Ovary (tissue), 9 donors: Measurements from ENCODE around the gene SGSH. TPM values are rescaled to one million over a fixed set of nuclear protein-coding genes. Genes with fewer than 3 reads are reported as not detected.
A peak's percentile ranks its signal among the peaks of the same experiment; 100 is the strongest.

Experiments used
- DNase-seq, 5 donors: peaks; one replicate each; pipeline ENCODE4 v3.0.0-alpha.2; 2019 to 2020
- H3K27ac ChIP-seq, 2 donors: fragments of 200-600 bp; one replicate each; pipeline versions ENCODE4 v1.5.1 to v1.8.0; 2019 to 2022
- H3K27me3 ChIP-seq: fragments of 200-600 bp; one replicate; pipeline ENCODE4 v1.8.0; 2022
- H3K36me3 ChIP-seq: fragments of 200-600 bp; sonication (generic); one replicate; pipeline ENCODE4 v1.5.1; 2019
- H3K4me1 ChIP-seq: one replicate; pipeline ENCODE4 v1.8.1; 2013; ENCODE audit warnings: mild to moderate bottlenecking, moderate library complexity; ENCODE audit not compliant: insufficient read depth
- H3K4me3 ChIP-seq: fragments of 200-600 bp; sonication (generic); one replicate; pipeline ENCODE4 v1.5.1; 2017
- H3K9me3 ChIP-seq, 2 donors: fragments of 200-600 bp in 1 of 2; sonication (generic) in 1 of 2; one replicate each; pipeline versions ENCODE4 v1.5.1 to v1.8.1; 2013 to 2019; ENCODE audit warnings: mild to moderate bottlenecking in 1 of 2, moderate library complexity in 1 of 2
- CTCF ChIP-seq, 3 donors: fragments of 450-650 bp in 2 of 3; fragments of 200-600 bp in 1 of 3; IDR thresholded peaks; one replicate each; pipeline versions ENCODE4 v1.5.1 to v1.8.0; 2016 to 2022; ENCODE audit warnings: antibody characterized with exemption in 3 of 3, mild to moderate bottlenecking in 1 of 3
- EP300 ChIP-seq: sonication (generic); formaldehyde crosslinking; IDR thresholded peaks from one replicate; pipeline ENCODE4 v1.6.1; 2017; ENCODE audit warnings: antibody characterized with exemption
- POLR2A ChIP-seq: fragments of 450-650 bp; IDR thresholded peaks from one replicate; pipeline ENCODE4 v1.6.1; 2017; ENCODE audit warnings: antibody characterized with exemption, mild to moderate bottlenecking, moderate library complexity
- whole genome bisulfite sequencing, 3 donors: extraction: QIAGEN DNeasy Blood & Tissue Kit in 1 of 3; methylation state at CpG; one replicate each; pipeline versions ENCODE4 v1.1.5 to v1.1.7; 2013 to 2017; 5-methylcytosine and 5-hydroxymethylcytosine counted together
- intact Hi-C, 4 donors: fragments of 100-400 bp; cut with DNase I; formaldehyde crosslinking; loops; one replicate each; pipeline versions ENCODE4 v1.11.0 to v1.15.1; 2022 to 2023
- polyA plus RNA-seq, 2 donors: library from polyadenylated mRNA; stranded (reverse); fragments of 200-250 nt in 1 of 2; fragments of 350-450 nt in 1 of 2; fragmentation: Illumina TruSeq in 1 of 2; extraction: RNeasy Lipid Tissue Mini Kit (QIAGEN cat#74804) in 1 of 2; gene quantifications; one replicate each; pipeline ENCODE4 v1.2.3, GENCODE V29; 2013 to 2014
- total RNA-seq, 7 donors: library from RNA; depleted of rRNA in 2 of 7; stranded (reverse); fragments of >200 nt in 2 of 7; fragmentation: NEBNext Ultra II Directional in 3 of 7; extraction: Animal tissue kit (Norgen Biotek cat#: 25700) in 3 of 7; gene quantifications; one replicate each; pipeline versions ENCODE4 v1.1.0 to v1.2.4, GENCODE V29; 2016 to 2023
- donor health status: DM: no; HTN: no; CAD: no; lungs with moderate emphysema.
- donor health status: DM: no; HTN: no; CAD: no.
- donor health status: Bipolar disorder and iron deficiency.
- donor health status: DM: yes; HTN: yes; CAD: no.
- donor health status: DM: no; HTN: no; CAD: no.
- donor health status: DM: yes; HTN: yes; CAD: no.

The SGSH gene
- total and polyA plus RNA-seq, 9 donors, result 10.8 to 39.9 (median 30.4) TPM

- Histone ChIP-seq H3K27me3 (no peaks in the 10 kb centered on the region), H3K27ac (no peak overlapping the region), H3K4me1 (no peaks in the 10 kb centered on the region), H3K4me3 (no peak overlapping the region), H3K36me3 (no peaks in the 10 kb centered on the region), H3K9me3 (no peaks in the 10 kb centered on the region)
- TF ChIP-seq POLR2A, result no peak
- TF ChIP-seq CTCF (IDR thresholded peaks at IDR 0.05), result no peak
- TF ChIP-seq EP300, result no peak
- intact Hi-C loops, result no loop called here
- no peak for DNase-seq
- 93 to 95% (median 94%) methylated on average over 47 of the region's 47 CpGs for WGBS, 3 donors
Measured at GRCh38 chr17:80210348-80211108, 9.6 kb downstream of the SGSH start.

GRCh38 chr17:80209765-80210164, 10.4 kb downstream of the SGSH start:
- TF ChIP-seq POLR2A (no peak), CTCF (IDR thresholded peaks at IDR 0.05) (no peak), EP300 (no peak)
- H3K4me3 ChIP-seq, result no peak overlapping the region
- no peak overlapping the region for H3K27ac ChIP-seq
- no peaks in the 10 kb centered on the region for H3K4me1 ChIP-seq
- no peaks in the 10 kb centered on the region for H3K9me3 ChIP-seq
- H3K36me3 ChIP-seq, result no peaks in the 10 kb centered on the region
- no peaks in the 10 kb centered on the region for H3K27me3 ChIP-seq
- 85 to 93% (median 91%) methylated on average over 7 to 12 of the region's 12 CpGs for WGBS, 3 donors
- intact Hi-C loops, result no loop called here
- DNase-seq, result no peak

- H3K4me3 ChIP-seq, result no peak overlapping the region
- H3K27ac ChIP-seq, result no peak overlapping the region
- peak in 2 of 5 donors; percentile 45 to 66 for DNase-seq
- H3K27me3 ChIP-seq, result no peaks in the 10 kb centered on the region
- WGBS, 3 donors, result 84 to 93% (median 87%) methylated on average over 12 to 16 of the region's 16 CpGs
- H3K36me3 ChIP-seq, result no peaks in the 10 kb centered on the region
- intact Hi-C loops, result no loop called here
- TF ChIP-seq POLR2A (no peak), CTCF (IDR thresholded peaks at IDR 0.05) (no peak), EP300 (no peak)
- no peaks in the 10 kb centered on the region for H3K9me3 ChIP-seq
- H3K4me1 ChIP-seq, result no peaks in the 10 kb centered on the region
Measured at GRCh38 chr17:80208050-80208449, 12.1 kb downstream of the SGSH start.

GRCh38 chr17:80205811-80206210, 14.3 kb downstream of the SGSH start:
- Histone ChIP-seq H3K4me3 (no peak overlapping the region), H3K4me1 (no peaks in the 10 kb centered on the region), H3K9me3 (no peaks in the 10 kb centered on the region), H3K27me3 (no peaks in the 10 kb centered on the region), H3K36me3 (no peaks in the 10 kb centered on the region), H3K27ac (no peak overlapping the region)
- TF ChIP-seq POLR2A (no peak), EP300 (no peak), CTCF (IDR thresholded peaks at IDR 0.05) (no peak)
- intact Hi-C loops, result no loop called here
- 83 to 88% (median 85%) methylated on average over 13 of the region's 13 CpGs for WGBS, 3 donors
- no peak for DNase-seq
